CMK (cell line): Measurements from ENCODE around the gene DGKD.
"Not testable (repeated sequence)": the region's sequence is repeated elsewhere in the genome, so short reads cannot be mapped to it uniquely, and the experiment has no call there.

Experiments used
- DNase-seq: peaks from one replicate; pipeline ENCODE4 v3.0.0-alpha.2; 2010; ENCODE audit warnings: low read depth

Gene DGKD

GRCh38 chr2:233386382-233387041 is 32.2 kb downstream of the DGKD start:
- DNase-seq = no peak

- DNase-seq = no peak
These were observed 32.9 kb downstream of the DGKD start for GRCh38 chr2:233387225-233387624.

GRCh38 chr2:233387667-233388528 is 33.6 kb downstream of the DGKD start:
- DNase-seq = no peak

GRCh38 chr2:233389601-233390125 is 35.4 kb downstream of the DGKD start:
- DNase-seq = no peak

GRCh38 chr2:233395687-233396086 is 41.4 kb downstream of the DGKD start:
- no peak for DNase-seq

GRCh38 chr2:233396726-233397665 is 42.7 kb downstream of the DGKD start:
- not testable (repeated sequence) for DNase-seq

GRCh38 chr2:233399306-233400225 is 45.3 kb downstream of the DGKD start:
- peak; percentile 41 for DNase-seq

- DNase-seq = no peak
These were observed 46.0 kb downstream of the DGKD start for GRCh38 chr2:233400341-233400740.

- no peak for DNase-seq
These were observed 46.7 kb downstream of the DGKD start for GRCh38 chr2:233400961-233401360.

GRCh38 chr2:233402346-233402745 is 48.1 kb downstream of the DGKD start:
- no peak for DNase-seq

GRCh38 chr2:233402789-233403188 is 48.5 kb downstream of the DGKD start:
- DNase-seq = no peak

- no peak for DNase-seq
These were observed 49.9 kb downstream of the DGKD start for GRCh38 chr2:233404222-233404621.

GRCh38 chr2:233406865-233407264 is 52.6 kb downstream of the DGKD start:
- DNase-seq = no peak

GRCh38 chr2:233407771-233408181 is 53.5 kb downstream of the DGKD start:
- DNase-seq = no peak

- no peak for DNase-seq
These were observed 54.3 kb downstream of the DGKD start for GRCh38 chr2:233408366-233409285.

- peak; percentile 33 for DNase-seq
These were observed 55.1 kb downstream of the DGKD start for GRCh38 chr2:233409286-233409991.

GRCh38 chr2:233410196-233410760 is 56.0 kb downstream of the DGKD start:
- DNase-seq = no peak

- no peak for DNase-seq
These were observed 56.9 kb downstream of the DGKD start for GRCh38 chr2:233411162-233411561.

- DNase-seq = no peak
These were observed 58.1 kb downstream of the DGKD start for GRCh38 chr2:233412405-233412804.
